T-helper 1 cell (primary cell): ENCODE results near the gene ADD3.

Experiments
- DNase-seq, 5 donors: peaks; one replicate each; pipeline ENCODE4 v3.0.0-alpha.2; 2012 to 2020

ADD3 gene

DNA sequence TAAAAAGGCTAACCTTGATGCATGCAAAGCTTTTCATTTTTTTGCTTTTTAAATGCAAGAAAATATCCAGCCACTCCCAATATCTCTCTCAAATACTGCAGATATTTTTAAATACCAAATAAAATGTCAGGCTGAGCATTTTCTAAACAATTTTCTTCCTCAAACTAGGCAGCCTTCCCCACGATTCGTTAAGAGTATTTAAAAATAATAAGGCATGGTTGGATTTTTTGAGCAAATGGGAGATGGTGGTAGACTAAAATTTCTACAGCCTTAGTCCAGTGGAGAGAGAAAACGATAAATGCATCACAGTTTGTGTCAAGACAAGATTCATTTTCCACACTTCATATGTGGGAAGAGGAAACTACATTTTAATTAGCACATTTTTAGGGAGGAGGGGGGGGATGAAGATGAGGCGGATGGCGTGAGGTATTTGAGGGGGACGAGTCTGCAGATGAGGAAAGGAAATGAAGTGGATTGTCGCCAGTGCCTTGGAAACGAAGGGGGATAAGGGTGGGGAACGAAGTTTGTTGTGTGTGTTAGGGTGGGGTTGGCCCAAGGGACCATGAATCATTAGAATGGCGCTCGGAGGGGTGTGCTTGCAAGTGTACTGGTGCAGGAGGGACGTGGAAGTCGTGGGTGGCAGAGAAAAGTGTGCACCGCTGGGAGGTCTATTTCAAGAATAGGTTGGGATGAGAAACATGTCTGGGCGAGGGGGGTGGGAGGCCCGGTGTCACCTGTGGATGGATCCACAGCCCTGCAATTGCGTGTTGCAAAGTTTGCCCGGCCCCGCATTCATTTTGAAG is 1.2 kb upstream of the ADD3 start:
- no peak for DNase-seq

DNA sequence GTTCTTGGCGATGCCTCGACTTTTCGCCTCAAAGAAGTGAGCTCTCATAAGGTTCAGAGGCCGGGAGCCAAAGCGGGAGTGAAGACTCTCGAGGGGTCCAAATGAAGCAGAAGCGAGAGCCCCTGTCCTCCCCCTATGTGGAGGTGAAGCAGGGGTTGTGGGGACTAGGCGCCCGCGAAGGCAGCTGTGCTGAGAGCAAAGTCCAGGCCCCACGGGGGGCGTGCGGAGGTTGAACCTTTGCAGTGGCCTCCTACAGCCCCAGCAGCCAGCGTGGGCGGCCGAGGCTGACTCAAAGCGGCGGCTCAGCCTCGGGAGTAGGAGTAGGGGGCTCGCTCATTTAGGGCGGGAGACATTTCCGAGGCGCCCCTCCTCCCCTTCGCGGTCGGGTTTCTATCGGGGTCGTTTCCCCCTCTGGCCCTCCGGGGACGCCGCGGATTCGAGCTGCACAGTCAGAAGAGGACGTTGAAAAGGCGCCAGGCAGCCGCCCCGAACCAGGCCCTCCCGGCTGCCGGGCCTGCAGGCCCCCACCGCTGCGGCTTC is 553 bp upstream of the ADD3 start:
- no peak for DNase-seq

DNA sequence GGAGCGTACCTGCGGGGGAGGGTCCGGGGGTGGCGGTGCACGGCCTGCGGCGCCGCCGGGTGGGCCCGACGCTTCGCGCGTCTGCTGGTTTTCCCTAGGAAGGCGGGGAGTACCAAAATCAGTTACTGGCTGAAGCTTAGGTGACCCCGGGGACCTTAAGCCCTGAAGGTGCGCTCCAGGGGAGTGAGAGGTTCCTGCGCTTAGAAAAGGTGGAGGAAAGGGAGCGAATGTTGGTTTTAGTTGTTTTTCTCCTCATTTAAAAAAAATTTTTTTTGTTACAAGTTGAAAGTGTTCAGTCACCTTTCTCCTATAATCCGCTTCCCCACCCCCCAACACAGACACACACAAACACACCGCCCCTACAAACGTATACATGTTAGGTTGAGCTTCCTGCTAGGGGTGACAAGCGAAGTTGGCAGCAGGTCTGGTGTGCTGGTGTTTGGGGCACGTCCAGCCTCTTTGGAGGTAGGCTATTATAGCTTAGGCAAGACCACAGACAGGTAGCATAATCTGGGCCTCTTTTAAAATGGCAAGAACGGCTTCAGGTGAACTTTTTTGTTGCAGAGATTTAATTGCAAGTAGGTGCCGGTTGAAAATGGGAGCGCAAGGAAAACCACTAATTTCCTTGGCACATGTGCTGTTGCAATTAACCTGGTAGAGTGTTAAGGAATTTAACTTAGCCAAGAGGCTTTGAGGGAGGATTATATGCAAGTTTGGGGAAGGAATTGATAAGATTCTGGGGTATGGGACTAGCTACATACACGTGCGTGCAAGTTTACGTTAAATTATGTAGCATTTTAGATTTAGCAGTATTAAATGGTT is 945 bp downstream of the ADD3 start:
- DNase-seq: peak in 4 of 5 donors; percentile 24 to 71 (median 39)

DNA sequence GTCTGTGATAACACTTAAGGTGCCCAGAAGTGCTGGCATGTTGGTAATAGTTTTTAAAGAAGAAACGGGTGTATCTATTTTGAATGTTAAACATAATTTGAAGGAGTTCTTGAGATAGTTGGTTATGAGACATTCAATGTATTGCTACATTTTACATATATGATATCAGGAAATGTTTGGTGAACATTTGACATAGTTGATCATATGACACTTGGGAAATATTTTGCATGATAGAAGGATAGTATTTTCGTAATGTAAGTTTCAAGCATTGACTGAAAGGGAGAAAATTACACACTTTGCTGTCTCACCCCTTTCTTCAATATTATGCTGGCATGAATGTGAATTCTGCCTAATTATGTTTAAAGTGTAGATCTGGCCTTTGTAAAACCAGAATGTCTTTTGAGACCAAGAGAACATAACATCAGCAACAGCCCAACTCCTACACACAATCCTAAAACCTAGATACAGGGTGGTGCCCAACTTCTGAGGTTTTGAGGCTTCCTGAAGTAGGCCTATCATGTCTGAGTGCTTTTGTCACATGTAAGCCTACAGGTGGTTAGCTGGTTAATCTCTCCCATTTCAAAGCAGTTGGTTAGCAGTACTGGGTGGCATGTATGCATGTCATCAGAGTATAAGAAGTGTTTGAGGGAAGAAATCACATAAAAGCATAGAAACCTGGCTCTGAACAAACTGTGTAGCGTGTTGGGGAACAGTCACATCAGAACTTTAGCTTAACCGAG is 2.1 kb downstream of the ADD3 start:
- peak in 4 of 5 donors; percentile 40 to 87 (median 54) for DNase-seq

DNA sequence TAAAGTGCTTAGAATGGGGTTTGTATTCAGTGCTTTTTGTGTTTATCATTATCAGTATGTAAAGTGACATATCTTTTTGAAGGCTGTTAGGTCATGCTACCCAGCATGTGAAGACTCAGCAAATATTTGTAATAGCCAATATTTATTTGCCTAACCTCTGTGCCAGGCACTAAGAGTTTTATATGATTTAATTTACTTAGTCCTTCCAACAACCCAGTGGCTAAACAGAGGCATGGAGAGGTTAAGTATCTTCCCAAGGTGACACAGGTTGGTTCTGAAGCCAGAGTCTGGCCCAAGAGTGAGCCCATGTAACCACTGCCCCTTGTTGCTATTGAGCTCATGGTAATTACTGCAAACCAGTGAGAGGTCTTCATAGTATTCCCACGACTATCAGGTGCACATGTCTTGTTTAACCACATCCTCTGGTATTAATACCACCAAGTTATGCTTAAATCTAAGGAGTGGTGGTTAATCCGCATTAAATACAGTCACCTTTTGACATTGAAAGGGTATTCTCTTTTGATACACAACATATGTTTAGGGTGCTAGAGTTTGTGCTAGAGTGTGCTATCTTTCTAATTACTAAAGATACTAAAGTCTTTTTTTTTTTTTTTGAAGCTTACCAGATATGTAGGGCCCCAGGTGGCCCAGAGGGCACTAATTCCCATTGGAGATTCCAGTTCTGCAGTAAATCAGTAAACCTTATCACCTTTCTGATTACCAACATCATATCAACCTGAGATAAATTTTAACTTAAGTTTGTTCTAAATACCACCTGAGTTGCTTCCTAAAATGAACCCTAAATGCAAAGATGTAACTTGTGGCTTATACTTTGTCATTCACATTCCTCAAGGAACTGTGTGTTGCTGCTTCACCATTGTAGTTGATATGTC is 2.9 kb downstream of the ADD3 start:
- peak in 1 of 5 donors; percentile 16 for DNase-seq

DNA sequence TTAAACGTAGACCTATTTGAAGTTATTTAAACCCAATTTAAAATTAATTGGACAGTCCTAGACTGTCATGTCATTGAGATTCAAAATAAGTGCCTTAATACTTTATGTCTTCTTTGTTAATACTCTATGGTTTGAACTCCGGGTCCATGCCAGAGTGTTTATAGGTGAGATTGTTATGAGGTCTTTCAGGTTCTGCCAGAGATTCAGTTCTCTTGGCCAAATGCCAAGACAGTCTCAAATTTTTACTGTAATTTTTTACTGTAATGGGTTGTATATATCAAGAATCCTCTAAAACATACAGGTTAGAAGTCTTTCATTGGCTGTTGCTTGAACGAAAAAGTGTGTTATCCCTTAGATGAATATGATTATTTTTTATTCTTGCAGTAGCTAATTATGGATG is 3.9 kb downstream of the ADD3 start:
- no peak for DNase-seq

DNA sequence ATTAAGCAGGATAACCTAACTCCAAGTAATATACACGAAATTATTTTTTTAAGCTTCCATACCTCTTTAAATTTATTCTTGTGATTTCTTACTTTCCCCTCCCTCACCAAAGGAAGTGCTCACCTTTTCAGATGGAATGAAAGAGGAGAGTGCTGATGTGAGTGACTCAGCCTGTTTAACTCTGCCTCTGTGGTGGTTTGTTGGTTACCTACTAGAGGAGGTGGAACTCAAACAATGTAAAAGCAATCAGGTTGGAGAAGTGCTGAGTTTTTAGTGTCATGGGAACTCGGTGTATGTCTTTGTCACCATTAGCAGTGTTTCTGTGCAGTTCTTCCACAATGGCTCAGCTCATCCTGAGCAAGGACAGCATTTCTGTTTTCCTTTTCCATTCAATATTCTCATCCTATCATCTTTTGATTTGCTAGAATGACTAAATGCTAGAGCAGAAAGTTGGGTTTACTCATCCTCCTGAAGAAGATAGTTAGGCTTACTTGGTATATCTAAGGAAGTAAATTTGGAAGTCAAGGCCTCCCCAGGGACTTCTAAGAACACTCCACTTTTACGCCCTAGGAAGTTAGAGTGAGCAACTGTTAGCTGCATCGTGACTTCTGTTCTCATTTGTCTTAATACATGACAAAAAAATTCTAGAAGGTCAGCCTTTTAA is 6.0 kb downstream of the ADD3 start:
- DNase-seq: peak in 1 of 5 donors; percentile 40

DNA sequence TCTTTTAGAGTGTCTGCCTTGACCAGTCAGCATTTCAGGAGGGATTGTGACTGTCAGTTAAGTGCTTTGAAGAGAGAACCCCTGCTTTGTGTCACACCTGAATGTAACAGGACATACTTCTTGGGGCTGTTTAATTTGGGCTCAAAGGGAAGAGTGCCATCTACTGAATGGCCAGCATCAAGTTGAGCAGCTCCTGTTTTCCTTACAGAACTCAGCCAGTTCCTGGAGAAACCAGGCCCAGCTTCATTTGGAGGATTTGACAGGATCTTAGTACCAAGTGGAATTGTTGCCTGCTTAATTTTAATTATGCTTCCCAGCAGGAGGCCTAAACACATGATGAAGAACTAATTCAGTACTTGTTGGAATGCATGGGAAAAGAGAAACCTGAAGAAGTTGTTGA is 8.3 kb downstream of the ADD3 start:
- no peak for DNase-seq

DNA sequence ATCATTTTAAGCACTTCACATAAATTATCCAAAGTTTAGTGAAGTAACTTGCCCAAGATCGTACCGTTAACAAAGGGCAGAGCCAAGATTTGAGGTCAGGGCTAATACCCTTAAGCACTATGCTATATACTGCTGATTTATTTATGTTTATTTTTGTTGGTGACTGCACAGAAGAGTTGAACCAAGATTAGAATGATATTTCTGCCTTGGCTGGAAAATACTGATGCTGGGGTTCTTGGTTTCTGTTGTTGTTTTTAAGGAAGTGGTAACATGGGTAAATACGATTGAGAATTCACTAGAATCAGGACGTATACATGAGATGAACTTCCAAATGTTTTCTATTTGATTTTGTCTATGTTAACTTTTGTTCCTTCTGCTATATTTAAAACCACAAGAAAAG is 9.3 kb downstream of the ADD3 start:
- DNase-seq: no peak

DNA sequence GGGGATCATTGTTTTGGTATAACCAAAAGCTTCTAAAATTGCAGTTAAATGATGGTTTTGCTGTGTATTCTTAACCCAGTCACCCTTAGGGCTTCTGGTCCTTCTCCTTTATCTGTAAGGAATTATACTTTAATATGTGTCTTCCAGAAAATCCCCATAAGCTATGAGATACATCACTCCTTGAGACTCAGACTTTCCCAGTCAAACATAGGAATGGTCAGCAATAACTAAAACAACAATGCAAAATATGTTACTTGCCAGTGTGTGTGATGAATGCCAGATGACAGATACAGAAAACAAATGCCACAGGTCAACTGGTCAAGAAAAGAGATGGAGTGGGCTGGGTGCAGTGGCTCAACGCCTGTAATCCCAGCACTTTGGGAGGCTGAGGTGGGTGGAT is 10.1 kb downstream of the ADD3 start:
- DNase-seq: no peak

DNA sequence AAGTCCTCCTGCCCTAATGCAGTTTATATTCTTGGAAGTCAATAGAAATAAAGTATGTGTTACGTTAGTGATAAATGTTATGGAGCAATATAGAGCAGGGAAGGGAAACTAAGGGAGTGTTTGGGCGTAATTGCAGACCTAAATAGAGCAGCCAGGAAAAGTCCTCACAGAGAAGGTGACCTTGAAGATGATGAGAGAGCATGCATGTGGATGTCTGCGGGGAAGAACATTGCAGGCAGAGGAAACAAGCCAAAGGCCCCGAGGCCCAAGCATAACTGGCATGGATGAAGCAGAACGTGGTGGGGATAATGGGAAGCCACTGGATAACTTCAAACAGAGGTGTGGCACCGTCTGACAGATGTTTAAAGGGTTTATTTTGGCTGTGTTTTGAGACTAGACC is 12.5 kb downstream of the ADD3 start:
- no peak for DNase-seq

DNA sequence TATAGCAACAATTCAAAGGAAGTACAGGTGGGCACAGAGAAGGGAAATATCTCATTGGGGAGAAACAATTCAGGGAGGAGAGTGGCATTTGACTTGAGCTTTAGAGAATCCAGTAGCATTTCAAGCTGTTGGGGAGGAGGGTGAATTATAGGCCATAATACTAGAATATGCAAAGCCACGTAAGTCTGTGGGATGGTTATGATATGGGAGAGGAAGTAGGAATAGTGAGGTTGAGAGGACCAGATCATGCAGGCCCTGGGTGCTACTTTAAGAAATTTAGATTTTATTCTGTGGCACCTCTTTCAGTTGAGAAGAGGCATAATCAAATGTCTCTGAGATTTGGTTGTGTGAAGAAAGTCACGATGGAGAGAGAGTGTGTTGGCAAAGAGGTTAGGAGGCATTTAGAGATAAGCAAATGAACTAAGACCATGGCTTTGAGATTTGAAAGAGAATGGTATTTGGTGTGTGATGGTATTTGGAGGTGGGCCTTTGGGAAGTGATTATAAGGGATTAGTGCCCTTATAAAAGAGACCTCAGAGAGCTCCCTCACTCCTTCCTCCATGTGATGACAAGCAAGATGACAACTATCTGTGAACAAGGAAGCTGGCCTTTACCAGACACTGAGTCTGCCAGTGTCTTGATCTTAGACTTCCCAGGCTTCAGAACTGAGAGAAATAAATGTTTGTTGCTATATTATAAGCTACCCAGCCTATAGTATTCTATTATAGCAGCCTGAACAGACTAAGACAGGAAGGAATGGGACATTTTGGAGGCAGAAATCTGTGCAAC is 15.1 kb downstream of the ADD3 start:
- DNase-seq: no peak

DNA sequence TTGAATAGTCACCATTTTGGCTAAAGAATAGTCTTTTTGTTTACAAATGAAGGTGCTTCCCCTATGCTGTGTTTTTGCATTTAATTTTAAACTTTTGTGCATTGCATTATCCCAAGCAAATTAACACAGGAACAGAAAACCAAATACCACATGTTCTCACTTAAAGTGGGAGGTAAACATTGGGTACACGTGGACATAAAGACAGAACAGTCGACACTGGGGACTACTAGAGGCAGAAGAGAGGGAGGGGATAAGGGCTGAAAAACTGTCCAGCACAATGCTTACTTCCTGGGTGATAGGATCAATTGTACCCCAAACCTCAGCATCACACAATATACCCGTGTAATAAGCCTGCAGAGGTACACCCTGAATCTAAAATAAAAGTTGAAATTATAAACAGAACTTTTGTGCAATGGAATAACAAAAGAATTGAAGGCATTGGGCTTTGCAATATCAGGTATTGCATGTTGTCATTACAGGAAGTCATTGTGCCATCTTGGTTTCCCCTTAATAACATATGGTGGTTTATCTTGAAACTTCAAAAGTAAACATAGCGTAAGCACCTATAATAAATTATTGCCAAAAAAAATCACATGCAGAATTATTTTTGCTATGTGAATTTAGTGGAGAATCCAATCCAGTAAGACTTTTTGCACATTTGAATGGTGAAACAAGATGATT is 16.1 kb downstream of the ADD3 start:
- no peak for DNase-seq

DNA sequence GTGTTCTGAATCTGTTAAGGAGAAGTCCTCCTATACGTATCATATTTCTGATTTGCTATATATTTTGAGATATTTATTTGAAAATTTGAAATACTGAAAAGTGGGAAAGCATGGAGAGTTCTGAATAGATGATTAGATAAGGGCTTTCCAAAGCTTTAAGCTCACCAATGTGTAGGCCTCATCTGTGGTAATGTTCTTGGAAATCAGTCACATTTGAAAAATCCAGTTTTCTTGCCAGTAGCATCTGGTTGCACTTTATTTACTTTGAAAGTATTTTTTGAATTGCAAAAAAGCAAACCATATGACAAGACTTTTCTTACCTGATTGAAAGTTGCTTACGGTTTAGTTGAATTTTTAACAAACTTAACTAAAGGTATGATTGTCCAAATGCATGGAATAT is 21.7 kb downstream of the ADD3 start:
- no peak for DNase-seq

DNA sequence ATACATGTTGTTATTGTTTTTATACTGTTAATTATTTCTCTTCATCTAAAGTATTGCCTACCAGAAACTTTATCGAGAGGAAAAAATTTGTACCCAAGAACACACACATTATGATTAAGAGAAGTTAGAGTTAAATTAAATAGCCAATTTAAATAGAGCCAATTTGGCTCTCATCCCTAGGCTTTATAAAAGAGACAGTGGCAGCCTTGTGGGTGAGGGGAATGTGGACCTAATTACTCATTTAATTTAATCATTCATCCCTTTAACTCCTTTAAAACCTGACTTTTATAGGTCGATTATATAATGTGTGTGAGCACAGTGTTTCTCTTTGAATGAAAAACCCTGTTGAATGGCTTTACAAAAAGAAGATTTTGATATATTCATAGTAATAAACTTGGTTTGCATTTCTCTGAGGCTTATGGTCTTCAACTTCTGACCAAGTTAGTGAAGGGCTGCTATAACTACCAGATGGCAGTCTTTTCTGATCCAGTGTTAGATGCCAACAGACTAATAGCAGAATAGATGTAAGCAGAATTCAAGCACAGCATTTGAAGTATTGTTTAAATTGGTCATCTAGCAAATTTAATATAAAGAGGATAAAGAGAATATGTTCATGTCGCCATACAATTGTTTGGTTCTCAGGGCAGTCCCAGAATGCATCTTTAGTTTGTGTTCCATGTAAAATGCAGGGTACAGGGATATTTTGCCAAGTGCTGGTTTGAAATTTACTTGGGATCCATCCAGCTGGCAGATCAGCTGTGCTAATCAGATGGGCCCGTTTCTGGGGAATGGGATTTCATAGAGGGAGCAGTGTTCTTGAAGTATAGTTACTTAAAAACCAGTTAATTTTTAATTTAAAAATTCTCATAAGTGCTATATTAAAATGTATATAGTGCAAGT is 25.3 kb downstream of the ADD3 start:
- DNase-seq: no peak

DNA sequence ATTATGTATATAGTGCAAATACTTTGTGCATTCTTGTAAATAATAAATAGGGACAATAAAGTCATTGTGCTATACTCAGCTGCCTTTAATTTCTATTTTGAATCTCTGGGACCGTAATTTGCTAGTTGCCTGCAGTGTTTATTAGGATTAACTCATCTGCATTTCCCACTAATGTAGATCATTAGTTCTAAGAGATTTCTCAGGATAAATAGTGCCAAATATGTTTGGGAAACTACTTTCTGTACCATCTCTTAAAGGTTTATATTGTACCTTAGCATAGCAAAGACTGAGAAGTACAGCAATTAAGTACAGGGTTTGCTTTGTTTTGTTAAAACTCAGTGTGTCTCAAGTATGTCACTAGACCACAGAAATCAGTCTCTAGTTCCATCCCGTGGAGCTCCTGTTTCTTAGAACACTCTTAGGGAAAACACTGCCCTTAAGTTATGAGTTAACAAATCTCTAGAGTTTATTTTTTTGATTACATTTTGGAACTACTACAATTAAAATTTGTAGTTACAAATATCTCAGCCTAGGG is 26.0 kb downstream of the ADD3 start:
- DNase-seq: no peak

DNA sequence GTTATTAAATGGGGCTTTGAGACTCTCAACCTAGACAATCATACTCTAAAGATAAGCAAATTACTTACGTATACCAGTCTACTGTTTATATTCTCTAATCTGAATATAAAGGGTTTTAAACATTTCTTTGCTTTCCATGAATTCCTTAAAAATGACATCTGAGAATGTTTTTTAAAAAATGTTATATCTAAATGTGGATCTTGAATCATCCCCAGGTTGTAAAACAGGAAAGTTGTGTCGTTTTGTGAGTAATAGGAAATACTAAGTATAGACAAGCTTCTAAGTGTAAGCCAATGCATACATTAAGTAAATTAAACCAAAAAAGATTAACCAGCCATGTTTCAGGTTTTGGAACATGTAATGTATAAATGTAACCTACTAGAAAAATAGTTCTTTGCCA is 26.8 kb downstream of the ADD3 start:
- DNase-seq: no peak

DNA sequence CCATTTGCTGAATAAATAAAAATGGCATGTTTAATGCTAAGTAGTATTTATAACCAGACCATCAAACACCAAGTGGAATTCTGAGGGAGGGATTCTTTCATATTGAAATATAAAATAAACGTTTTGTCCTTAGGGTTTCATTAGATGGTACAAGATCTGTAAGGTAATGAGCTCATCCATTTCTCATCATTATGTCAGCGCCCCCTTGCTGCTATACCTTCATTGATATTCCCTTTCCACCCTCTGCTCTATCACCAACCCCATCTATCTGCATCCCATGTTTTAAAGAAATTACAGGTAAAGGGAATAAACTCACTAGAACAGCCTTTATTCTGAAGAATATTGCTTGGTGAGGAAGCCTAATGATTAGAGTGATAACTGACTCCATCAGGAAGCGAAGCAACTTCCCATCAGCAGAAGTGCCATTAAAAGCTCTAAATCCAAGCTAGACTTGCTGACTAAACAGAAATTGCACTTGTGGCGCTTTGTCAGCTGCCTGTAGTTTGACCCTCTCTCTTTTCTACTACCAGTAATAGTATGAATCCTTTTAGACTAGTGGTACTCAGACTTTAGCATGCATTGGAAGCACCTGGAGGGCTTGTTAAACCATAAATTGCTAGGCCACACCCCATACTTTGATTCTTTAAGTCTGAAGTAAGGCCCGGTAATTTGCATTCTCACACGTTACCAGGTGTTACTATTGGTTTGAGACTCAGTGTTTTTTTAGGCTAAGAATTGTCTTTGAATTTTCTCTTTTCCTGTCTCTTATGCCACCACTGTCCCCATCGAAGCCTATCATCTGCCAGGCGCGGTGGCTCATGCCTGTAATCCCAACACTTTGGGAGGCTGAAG is 27.5 kb downstream of the ADD3 start:
- DNase-seq: peak in 1 of 5 donors; percentile 38
